HepG2 (cell line): Measurements from ENCODE around the gene DTYMK. TPM values are rescaled to one million over a fixed set of nuclear protein-coding genes. Genes with fewer than 3 reads are reported as not detected.

ENCODE experiments used
- ATF6 ChIP-seq: sonication (generic); formaldehyde crosslinking; conservative IDR thresholded peaks from 2 replicates; pipeline ENCODE4 v1.4.0; 2020; ENCODE audit warnings: missing genetic modification reagents
- BORCS8-MEF2B ChIP-seq: sonication (generic); formaldehyde crosslinking; IDR thresholded peaks from 2 replicates; pipeline ENCODE4 v1.8.0; 2022; ENCODE audit warnings: mild to moderate bottlenecking, missing genetic modification reagents
- CBX5 ChIP-seq: sonication (generic); formaldehyde crosslinking; IDR thresholded peaks from 2 replicates; pipeline ENCODE4 v1.4.0; 2020; ENCODE audit warnings: missing genetic modification reagents, borderline replicate concordance
- EP300 ChIP-seq, 3 experiments: sonication (generic) in 1 of 3; formaldehyde crosslinking in 1 of 3; IDR thresholded peaks; 2 replicates each; pipeline versions ENCODE4 v1.5.1 to v1.6.1; 2011 to 2020; ENCODE audit warnings: low read depth in 2 of 3, low read length in 2 of 3, borderline replicate concordance in 1 of 3, improper control_type of control experiment in 1 of 3, mild to moderate bottlenecking in 1 of 3, missing genetic modification reagents in 1 of 3, moderate library complexity in 1 of 3
- ETV6 ChIP-seq: sonication (generic); formaldehyde crosslinking; conservative IDR thresholded peaks from 2 replicates; pipeline ENCODE4 v1.4.0; 2020; ENCODE audit warnings: missing genetic modification reagents
- FIP1L1 ChIP-seq: fragments of 200-400 bp; formaldehyde crosslinking; IDR thresholded peaks from 2 replicates; pipeline ENCODE4 v1.6.1; 2018; ENCODE audit warnings: low read depth, mild to moderate bottlenecking, low read length, moderate library complexity, borderline replicate concordance; ENCODE audit not compliant: insufficient read depth
- FOXM1 ChIP-seq: sonication (generic); formaldehyde crosslinking; IDR thresholded peaks from 2 replicates; pipeline ENCODE4 v1.5.0; 2020; ENCODE audit warnings: missing genetic modification reagents
- FOXP1 ChIP-seq, 2 experiments: fragments of 450-650 bp in 1 of 2; IDR thresholded peaks; 2 replicates each; pipeline ENCODE4 v1.6.1; 2017 to 2018; ENCODE audit warnings: antibody characterized with exemption in 1 of 2
- ISL2 ChIP-seq: sonication (generic); formaldehyde crosslinking; IDR thresholded peaks from 2 replicates; pipeline ENCODE4 v1.5.0; 2020; ENCODE audit warnings: missing genetic modification reagents
- KDM4B ChIP-seq: sonication (generic); formaldehyde crosslinking; IDR thresholded peaks from 2 replicates; pipeline ENCODE4 v1.4.0; 2020; ENCODE audit warnings: missing genetic modification reagents
- MBNL3 ChIP-seq: fragments of 250-450 bp; sonication (Bioruptor Pico); conservative IDR thresholded peaks from 2 replicates; pipeline ENCODE4 v1.8.0; 2022; ENCODE audit warnings: mild to moderate bottlenecking, inconsistent platforms
- POLR2A ChIP-seq, 2 experiments: IDR thresholded peaks; 2 replicates each; pipeline ENCODE4 v1.6.1; 2011; ENCODE audit warnings: low read depth in 2 of 2, low read length in 2 of 2, mild to moderate bottlenecking in 1 of 2, moderate library complexity in 1 of 2; ENCODE audit not compliant: insufficient read depth in 1 of 2
- RCOR2 ChIP-seq: IDR thresholded peaks from 2 replicates; pipeline ENCODE4 v1.6.1; 2016; ENCODE audit warnings: missing biosample characterization, missing genetic modification reagents
- REPIN1 ChIP-seq: sonication (generic); formaldehyde crosslinking; IDR thresholded peaks from 2 replicates; pipeline ENCODE4 v1.8.0; 2022; ENCODE audit warnings: missing genetic modification reagents, low read depth, mild to moderate bottlenecking, borderline replicate concordance
- SNRNP70 ChIP-seq: fragments of 200-400 bp; formaldehyde crosslinking; IDR thresholded peaks from 2 replicates; pipeline ENCODE4 v1.6.1; 2017; ENCODE audit warnings: mild to moderate bottlenecking, low read depth, low read length, moderate library complexity
- TGIF2 ChIP-seq: IDR thresholded peaks from 2 replicates; pipeline ENCODE4 v1.6.1; 2016; ENCODE audit warnings: control low read depth, missing compliant biosample characterization
- U2AF2 ChIP-seq: fragments of 200-400 bp; formaldehyde crosslinking; IDR thresholded peaks from 2 replicates; pipeline ENCODE4 v1.6.1; 2017; ENCODE audit warnings: low read depth, mild to moderate bottlenecking, low read length
- XRCC5 ChIP-seq: fragments of 200-400 bp; formaldehyde crosslinking; optimal IDR thresholded peaks from 2 replicates; pipeline ENCODE3; 2017; ENCODE audit warnings: mild to moderate bottlenecking, low read length
- ZBTB8A ChIP-seq: sonication (generic); formaldehyde crosslinking; IDR thresholded peaks from 2 replicates; pipeline ENCODE4 v1.4.0; 2020; ENCODE audit warnings: mild to moderate bottlenecking, low read depth, missing genetic modification reagents, borderline replicate concordance
- ZIK1 ChIP-seq: sonication (generic); formaldehyde crosslinking; IDR thresholded peaks from 2 replicates; pipeline ENCODE4 v1.5.0; 2020; ENCODE audit warnings: mild to moderate bottlenecking, low read depth, missing genetic modification reagents, borderline replicate concordance
- ZKSCAN1 ChIP-seq: fragments of 150-350 bp; IDR thresholded peaks from 2 replicates; pipeline ENCODE4 v1.6.1; 2014; ENCODE audit warnings: low read length
- ZNF224 ChIP-seq: sonication (generic); formaldehyde crosslinking; IDR thresholded peaks from 2 replicates; pipeline ENCODE4 v1.5.0; 2020; ENCODE audit warnings: mild to moderate bottlenecking, missing genetic modification reagents
- ZNF232 ChIP-seq: sonication (generic); formaldehyde crosslinking; IDR thresholded peaks from 2 replicates; pipeline ENCODE4 v1.4.0; 2020; ENCODE audit warnings: missing genetic modification reagents, borderline replicate concordance
- ZNF710 ChIP-seq: sonication (generic); formaldehyde crosslinking; IDR thresholded peaks from 2 replicates; pipeline ENCODE4 v1.5.0; 2020; ENCODE audit warnings: mild to moderate bottlenecking, missing genetic modification reagents, borderline replicate concordance
- polyA plus RNA-seq, 8 experiments: library from polyadenylated mRNA; depleted of rRNA in 3 of 8; stranded (reverse) in 7 of 8; unstranded in 1 of 8; fragments of >200 nt; fragmentation: Illumina TruSeq in 4 of 8; extraction: Trizol in 4 of 8; gene quantifications; 2 replicates each; pipeline versions ENCODE4 v1.2.1 to v1.2.3, GENCODE V29; 2011 to 2016; ENCODE audit warnings: low read depth in 4 of 8, missing spikeins in 1 of 8, mixed read lengths in 1 of 8; ENCODE audit not compliant: insufficient read depth in 1 of 8
- total RNA-seq, 5 experiments: library from RNA; depleted of rRNA; stranded (reverse); fragments of >200 nt; fragmentation: Illumina TruSeq; extraction: Trizol; gene quantifications; 2 replicates each; pipeline ENCODE4 v1.2.3, GENCODE V29; 2016; ENCODE audit warnings: low read depth in 1 of 5
- TF ChIP-seq, protein P1 (sequence below): sonication (generic); formaldehyde crosslinking; IDR thresholded peaks from 2 replicates; pipeline ENCODE4 v1.5.0; 2020; ENCODE audit warnings: mild to moderate bottlenecking, low read depth, missing genetic modification reagents, borderline replicate concordance
- TF ChIP-seq, protein P2 (sequence below): sonication (generic); formaldehyde crosslinking; IDR thresholded peaks from 2 replicates; pipeline ENCODE4 v1.4.0; 2020; ENCODE audit warnings: missing genetic modification reagents
- TF ChIP-seq, protein P3 (sequence below): sonication (generic); formaldehyde crosslinking; IDR thresholded peaks from 2 replicates; pipeline ENCODE4 v1.5.0; 2020; ENCODE audit warnings: missing genetic modification reagents

The DTYMK gene
- total and polyA plus RNA-seq, 2 of the 13 experiments (the other 11 are each of a cell fraction or from before 2014, with no cell fraction given) = 57.5 to 134 TPM

DNA sequence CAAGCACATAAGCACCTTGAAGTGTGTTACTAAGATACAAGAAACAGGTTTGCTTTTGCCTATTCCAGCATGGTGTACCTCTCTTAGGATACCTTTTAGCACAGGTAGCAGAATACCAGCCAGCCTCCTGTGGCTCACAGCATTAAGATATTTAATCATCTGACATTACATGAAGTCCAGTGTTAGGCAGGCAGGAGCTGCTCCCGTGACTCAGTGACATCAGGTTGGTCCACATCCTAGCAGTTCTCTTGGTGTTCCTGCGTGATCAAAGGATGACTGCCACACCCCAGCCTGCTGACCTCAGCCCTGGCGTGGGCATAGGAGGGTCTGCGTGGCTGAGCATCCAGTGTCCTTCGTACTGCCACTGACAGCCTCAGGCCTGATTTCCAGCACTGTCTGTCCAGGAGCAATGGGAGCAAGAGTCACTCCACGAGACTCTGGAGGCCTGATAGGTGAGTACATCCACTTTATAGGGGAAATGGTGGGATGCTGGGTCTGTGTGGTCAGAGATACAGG is 3.6 kb upstream of the DTYMK start (continued):
- TF ChIP-seq FIP1L1 (no peak), CBX5 (CRISPR knock-in tag) (no peak), ATF6 (CRISPR knock-in tag) (no peak), TGIF2 (CRISPR knock-in tag) (no peak), ZKSCAN1 (no peak), BORCS8-MEF2B (CRISPR knock-in tag) (no peak), XRCC5 (no peak), RCOR2 (CRISPR knock-in tag) (no peak), ZIK1 (CRISPR knock-in tag) (no peak), KDM4B (CRISPR knock-in tag) (no peak), ZNF710 (CRISPR knock-in tag) (no peak), ZNF224 (CRISPR knock-in tag) (no peak), REPIN1 (CRISPR knock-in tag) (no peak), FOXP1 (IDR thresholded peaks at IDR 0.05) (no peak), FOXP1 (CRISPR knock-in tag; IDR thresholded peaks at IDR 0.05) (no peak), POLR2A (IDR thresholded peaks at IDR 0.05; ENCODE audit: insufficient read depth in 1 of 2, low read depth in 2 of 2, low read length in 2 of 2) (peak; percentile 58; a peak in 3 of 4 replicates), SNRNP70 (no peak), ZNF232 (CRISPR knock-in tag) (no peak), ZBTB8A (no peak), ETV6 (CRISPR knock-in tag) (no peak), U2AF2 (no peak), ISL2 (CRISPR knock-in tag) (no peak), MBNL3 (no peak), EP300 (IDR thresholded peaks at IDR 0.05; ENCODE audit: low read depth in 2 of 2, low read length in 2 of 2) (no peak), EP300 (CRISPR knock-in tag; IDR thresholded peaks at IDR 0.05; ENCODE audit: borderline replicate concordance) (no peak), FOXM1 (no peak)
- TF ChIP-seq, protein P1, sequence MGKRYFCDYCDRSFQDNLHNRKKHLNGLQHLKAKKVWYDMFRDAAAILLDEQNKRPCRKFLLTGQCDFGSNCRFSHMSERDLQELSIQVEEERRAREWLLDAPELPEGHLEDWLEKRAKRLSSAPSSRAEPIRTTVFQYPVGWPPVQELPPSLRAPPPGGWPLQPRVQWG (CRISPR knock-in tag) = no peak
- TF ChIP-seq, protein P2, sequence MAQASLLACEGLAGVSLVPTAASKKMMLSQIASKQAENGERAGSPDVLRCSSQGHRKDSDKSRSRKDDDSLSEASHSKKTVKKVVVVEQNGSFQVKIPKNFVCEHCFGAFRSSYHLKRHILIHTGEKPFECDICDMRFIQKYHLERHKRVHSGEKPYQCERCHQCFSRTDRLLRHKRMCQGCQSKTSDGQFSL (CRISPR knock-in tag) = no peak
- TF ChIP-seq, protein P3, sequence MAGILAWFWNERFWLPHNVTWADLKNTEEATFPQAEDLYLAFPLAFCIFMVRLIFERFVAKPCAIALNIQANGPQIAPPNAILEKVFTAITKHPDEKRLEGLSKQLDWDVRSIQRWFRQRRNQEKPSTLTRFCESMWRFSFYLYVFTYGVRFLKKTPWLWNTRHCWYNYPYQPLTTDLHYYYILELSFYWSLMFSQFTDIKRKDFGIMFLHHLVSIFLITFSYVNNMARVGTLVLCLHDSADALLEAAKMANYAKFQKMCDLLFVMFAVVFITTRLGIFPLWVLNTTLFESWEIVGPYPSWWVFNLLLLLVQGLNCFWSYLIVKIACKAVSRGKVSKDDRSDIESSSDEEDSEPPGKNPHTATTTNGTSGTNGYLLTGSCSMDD (CRISPR knock-in tag) = no peak
